Measurements from ENCODE around the gene STYXL2.

STYXL2 gene

DNA sequence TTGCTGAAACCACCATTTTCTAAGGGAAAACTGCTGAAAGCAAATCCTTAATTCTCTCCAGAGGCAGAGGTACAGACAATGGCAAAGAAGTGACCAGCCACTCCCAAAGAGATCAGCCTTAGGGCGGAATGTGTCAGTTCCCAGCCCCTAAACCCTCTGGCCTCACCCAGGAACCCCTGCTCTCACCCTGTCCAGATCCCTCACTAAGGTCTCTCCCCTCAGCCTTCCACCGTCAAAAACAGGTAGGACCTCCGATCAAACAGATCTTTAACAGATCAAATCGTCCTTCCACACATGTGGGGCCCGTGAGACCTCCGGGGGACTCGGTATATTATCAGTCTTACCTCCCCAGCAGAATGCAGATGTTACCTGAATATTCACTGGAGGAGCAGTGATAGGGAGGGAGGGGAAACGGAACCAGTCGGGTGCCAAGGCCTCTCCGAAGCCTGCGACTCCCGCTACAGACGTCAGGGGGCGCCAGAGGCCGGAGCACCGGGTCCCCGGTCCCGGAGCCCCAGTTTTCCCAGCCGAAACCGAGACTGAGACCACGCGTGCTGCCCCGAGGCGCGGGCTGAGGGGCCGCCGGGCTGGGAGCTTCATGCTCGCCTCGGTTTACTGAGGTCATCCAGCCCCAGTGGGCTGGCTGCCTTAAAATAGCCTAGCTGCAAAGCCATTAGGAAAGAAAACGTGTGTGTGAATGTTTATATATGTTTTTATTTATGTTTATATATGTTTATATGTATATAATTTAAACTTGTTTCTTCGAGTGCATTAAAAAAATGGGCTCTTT, 27.3 kb upstream of the STYXL2 start (continued):
- TF ChIP-seq ZNF629 (tag by site-specific recombination; IDR thresholded peaks at IDR 0.05): 0 out of 2 replicates have a peak, but pooled peaks have one; percentile 13
- TF ChIP-seq, protein P1, sequence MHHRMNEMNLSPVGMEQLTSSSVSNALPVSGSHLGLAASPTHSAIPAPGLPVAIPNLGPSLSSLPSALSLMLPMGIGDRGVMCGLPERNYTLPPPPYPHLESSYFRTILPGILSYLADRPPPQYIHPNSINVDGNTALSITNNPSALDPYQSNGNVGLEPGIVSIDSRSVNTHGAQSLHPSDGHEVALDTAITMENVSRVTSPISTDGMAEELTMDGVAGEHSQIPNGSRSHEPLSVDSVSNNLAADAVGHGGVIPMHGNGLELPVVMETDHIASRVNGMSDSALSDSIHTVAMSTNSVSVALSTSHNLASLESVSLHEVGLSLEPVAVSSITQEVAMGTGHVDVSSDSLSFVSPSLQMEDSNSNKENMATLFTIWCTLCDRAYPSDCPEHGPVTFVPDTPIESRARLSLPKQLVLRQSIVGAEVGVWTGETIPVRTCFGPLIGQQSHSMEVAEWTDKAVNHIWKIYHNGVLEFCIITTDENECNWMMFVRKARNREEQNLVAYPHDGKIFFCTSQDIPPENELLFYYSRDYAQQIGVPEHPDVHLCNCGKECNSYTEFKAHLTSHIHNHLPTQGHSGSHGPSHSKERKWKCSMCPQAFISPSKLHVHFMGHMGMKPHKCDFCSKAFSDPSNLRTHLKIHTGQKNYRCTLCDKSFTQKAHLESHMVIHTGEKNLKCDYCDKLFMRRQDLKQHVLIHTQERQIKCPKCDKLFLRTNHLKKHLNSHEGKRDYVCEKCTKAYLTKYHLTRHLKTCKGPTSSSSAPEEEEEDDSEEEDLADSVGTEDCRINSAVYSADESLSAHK (tag by site-specific recombination; IDR thresholded peaks at IDR 0.05): no peak
- no peak for TF ChIP-seq ZNF585B (tag by site-specific recombination; IDR thresholded peaks at IDR 0.05)
- peak; percentile 46; the same call in 1 of the 2 replicates for TF ChIP-seq IKZF3 (tag by site-specific recombination; IDR thresholded peaks at IDR 0.05)
- TF ChIP-seq ZNF473 (tag by site-specific recombination; IDR thresholded peaks at IDR 0.05): no peak
- TF ChIP-seq GLIS2 (tag by site-specific recombination; IDR thresholded peaks at IDR 0.05): no peak
- no peak for TF ChIP-seq GLI4 (tag by site-specific recombination; IDR thresholded peaks at IDR 0.05)
- peak; percentile 94 for TF ChIP-seq ZSCAN30 (tag by site-specific recombination; IDR thresholded peaks at IDR 0.05)
- TF ChIP-seq ZNF2 (tag by site-specific recombination; IDR thresholded peaks at IDR 0.05): peak; percentile 54; the same call in 1 of the 2 replicates
- TF ChIP-seq ZNF549 (tag by site-specific recombination; IDR thresholded peaks at IDR 0.05): no peak
- no peak for TF ChIP-seq GLIS1 (tag by site-specific recombination; IDR thresholded peaks at IDR 0.05)
- TF ChIP-seq ZNF571 (tag by site-specific recombination; IDR thresholded peaks at IDR 0.05): no peak
- peak; percentile 38; the same call in 1 of the 2 replicates for TF ChIP-seq SP7 (tag by site-specific recombination; IDR thresholded peaks at IDR 0.05)
- TF ChIP-seq ZNF670 (tag by site-specific recombination; IDR thresholded peaks at IDR 0.05; ENCODE audit: low read depth): no peak
- TF ChIP-seq, protein P2, sequence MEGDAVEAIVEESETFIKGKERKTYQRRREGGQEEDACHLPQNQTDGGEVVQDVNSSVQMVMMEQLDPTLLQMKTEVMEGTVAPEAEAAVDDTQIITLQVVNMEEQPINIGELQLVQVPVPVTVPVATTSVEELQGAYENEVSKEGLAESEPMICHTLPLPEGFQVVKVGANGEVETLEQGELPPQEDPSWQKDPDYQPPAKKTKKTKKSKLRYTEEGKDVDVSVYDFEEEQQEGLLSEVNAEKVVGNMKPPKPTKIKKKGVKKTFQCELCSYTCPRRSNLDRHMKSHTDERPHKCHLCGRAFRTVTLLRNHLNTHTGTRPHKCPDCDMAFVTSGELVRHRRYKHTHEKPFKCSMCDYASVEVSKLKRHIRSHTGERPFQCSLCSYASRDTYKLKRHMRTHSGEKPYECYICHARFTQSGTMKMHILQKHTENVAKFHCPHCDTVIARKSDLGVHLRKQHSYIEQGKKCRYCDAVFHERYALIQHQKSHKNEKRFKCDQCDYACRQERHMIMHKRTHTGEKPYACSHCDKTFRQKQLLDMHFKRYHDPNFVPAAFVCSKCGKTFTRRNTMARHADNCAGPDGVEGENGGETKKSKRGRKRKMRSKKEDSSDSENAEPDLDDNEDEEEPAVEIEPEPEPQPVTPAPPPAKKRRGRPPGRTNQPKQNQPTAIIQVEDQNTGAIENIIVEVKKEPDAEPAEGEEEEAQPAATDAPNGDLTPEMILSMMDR (tag by site-specific recombination; IDR thresholded peaks at IDR 0.05): peak; percentile 85
- no peak for TF ChIP-seq FEZF1 (tag by site-specific recombination; IDR thresholded peaks at IDR 0.05)
- TF ChIP-seq, protein P3, sequence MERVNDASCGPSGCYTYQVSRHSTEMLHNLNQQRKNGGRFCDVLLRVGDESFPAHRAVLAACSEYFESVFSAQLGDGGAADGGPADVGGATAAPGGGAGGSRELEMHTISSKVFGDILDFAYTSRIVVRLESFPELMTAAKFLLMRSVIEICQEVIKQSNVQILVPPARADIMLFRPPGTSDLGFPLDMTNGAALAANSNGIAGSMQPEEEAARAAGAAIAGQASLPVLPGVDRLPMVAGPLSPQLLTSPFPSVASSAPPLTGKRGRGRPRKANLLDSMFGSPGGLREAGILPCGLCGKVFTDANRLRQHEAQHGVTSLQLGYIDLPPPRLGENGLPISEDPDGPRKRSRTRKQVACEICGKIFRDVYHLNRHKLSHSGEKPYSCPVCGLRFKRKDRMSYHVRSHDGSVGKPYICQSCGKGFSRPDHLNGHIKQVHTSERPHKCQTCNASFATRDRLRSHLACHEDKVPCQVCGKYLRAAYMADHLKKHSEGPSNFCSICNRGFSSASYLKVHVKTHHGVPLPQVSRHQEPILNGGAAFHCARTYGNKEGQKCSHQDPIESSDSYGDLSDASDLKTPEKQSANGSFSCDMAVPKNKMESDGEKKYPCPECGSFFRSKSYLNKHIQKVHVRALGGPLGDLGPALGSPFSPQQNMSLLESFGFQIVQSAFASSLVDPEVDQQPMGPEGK (tag by site-specific recombination; IDR thresholded peaks at IDR 0.05): peak; percentile 34; the same call in 1 of the 2 replicates
- TF ChIP-seq, protein P4, sequence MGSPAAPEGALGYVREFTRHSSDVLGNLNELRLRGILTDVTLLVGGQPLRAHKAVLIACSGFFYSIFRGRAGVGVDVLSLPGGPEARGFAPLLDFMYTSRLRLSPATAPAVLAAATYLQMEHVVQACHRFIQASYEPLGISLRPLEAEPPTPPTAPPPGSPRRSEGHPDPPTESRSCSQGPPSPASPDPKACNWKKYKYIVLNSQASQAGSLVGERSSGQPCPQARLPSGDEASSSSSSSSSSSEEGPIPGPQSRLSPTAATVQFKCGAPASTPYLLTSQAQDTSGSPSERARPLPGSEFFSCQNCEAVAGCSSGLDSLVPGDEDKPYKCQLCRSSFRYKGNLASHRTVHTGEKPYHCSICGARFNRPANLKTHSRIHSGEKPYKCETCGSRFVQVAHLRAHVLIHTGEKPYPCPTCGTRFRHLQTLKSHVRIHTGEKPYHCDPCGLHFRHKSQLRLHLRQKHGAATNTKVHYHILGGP (tag by site-specific recombination; IDR thresholded peaks at IDR 0.05): no peak
- TF ChIP-seq ZNF701 (tag by site-specific recombination; IDR thresholded peaks at IDR 0.05): no peak
- 0 out of 2 replicates have a peak, but pooled peaks have one; percentile 9 for TF ChIP-seq ZNF341 (tag by site-specific recombination; IDR thresholded peaks at IDR 0.05; ENCODE audit: low read depth)
